ENCODE results near the gene SUSD2.
"Not testable (repeated sequence)": the region's sequence is repeated elsewhere in the genome, so short reads cannot be mapped to it uniquely, and the experiment has no call there.

The SUSD2 gene, protein sequence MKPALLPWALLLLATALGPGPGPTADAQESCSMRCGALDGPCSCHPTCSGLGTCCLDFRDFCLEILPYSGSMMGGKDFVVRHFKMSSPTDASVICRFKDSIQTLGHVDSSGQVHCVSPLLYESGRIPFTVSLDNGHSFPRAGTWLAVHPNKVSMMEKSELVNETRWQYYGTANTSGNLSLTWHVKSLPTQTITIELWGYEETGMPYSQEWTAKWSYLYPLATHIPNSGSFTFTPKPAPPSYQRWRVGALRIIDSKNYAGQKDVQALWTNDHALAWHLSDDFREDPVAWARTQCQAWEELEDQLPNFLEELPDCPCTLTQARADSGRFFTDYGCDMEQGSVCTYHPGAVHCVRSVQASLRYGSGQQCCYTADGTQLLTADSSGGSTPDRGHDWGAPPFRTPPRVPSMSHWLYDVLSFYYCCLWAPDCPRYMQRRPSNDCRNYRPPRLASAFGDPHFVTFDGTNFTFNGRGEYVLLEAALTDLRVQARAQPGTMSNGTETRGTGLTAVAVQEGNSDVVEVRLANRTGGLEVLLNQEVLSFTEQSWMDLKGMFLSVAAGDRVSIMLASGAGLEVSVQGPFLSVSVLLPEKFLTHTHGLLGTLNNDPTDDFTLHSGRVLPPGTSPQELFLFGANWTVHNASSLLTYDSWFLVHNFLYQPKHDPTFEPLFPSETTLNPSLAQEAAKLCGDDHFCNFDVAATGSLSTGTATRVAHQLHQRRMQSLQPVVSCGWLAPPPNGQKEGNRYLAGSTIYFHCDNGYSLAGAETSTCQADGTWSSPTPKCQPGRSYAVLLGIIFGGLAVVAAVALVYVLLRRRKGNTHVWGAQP

DNA sequence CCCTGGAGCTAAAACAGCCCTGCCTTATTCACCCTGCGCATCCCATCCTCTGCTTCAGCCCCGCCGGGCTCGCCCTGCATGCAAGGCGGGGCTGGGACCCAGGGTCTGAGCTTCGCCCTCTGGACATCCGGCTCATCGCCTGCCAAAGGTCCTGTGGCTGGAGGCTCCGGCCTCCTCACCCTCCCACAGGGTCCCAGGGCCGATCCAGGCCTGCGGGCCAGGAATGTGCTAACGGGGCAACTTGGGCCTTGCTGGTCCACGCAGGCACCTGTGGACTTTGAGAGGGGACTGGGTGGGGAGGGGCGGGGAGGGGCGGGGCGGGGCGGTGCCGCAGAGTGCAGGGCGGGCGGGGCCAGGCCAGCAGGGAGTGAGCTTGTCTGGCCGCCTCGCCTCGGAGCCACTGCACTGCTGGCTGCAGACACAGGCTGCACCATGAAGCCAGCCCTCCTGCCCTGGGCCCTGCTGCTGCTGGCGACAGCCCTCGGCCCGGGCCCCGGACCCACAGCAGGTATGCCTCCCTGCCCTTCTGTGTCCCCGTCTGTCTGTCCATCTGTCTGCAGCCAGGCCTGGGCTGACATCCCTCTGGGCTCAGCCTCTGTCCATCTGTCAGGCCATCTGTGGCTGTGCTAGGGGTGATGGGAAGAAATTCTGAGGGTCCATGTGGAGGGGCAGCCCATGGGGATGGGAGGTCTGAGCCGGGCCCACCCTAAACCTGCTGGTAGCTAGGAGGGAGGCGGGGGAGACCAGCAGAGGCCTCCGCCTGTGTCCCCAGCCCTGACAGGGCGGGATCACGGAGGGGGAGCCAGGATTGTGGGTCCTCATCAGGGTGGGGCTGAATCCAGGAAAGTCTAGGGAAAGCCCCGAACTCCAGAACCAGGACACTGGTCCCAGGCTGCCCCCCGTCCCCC, at the start of gene SUSD2:
Gene SUSD2, plus strand, starts transcription at position 400 of the 908 bp plus-strand sequence. Its CDS starts 33 bp downstream, at position 433.
- no peak for DNase-seq (ENCODE audit: low read depth, low spot score)

DNA sequence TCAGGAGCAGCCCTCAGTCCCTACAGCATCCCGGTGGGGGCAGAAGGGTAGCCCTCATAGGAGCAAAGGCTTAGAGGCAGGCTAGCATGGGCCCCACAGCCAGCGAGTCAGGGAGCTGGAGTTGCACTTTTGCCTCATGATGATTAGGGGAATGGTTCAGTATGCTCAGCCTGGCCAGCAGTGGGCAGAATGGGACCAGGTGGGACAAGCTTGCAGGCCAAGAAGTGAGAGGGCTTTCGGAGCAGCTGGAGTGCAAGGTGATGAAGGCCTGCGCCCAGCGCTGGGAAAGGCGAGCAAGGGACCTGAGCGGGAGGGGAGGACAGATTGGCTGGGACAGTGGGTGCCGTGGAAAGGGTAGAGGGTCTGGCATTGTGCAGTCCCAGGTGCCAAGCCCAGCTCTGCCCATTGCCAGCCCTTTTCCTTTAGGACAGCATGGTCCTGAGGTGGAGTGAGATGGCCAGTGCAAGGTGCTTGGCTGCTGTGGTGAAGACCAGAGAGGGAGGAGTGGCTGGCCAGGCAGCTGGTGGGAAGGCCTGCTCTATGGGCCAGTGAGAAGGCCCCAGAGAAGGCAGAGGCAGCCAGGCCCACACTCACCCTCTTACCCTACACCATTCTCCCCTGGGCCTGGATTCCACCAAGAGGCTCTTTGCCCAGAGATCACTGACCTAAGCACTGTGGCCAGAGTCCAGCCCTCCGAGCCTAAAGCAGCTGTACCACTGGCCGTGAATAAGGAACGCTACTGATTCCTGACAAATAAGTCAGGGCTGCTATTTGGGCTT, 47.9 kb upstream of the SUSD2 start:
- DNase-seq (ENCODE audit: low read depth, low spot score): no peak

DNA sequence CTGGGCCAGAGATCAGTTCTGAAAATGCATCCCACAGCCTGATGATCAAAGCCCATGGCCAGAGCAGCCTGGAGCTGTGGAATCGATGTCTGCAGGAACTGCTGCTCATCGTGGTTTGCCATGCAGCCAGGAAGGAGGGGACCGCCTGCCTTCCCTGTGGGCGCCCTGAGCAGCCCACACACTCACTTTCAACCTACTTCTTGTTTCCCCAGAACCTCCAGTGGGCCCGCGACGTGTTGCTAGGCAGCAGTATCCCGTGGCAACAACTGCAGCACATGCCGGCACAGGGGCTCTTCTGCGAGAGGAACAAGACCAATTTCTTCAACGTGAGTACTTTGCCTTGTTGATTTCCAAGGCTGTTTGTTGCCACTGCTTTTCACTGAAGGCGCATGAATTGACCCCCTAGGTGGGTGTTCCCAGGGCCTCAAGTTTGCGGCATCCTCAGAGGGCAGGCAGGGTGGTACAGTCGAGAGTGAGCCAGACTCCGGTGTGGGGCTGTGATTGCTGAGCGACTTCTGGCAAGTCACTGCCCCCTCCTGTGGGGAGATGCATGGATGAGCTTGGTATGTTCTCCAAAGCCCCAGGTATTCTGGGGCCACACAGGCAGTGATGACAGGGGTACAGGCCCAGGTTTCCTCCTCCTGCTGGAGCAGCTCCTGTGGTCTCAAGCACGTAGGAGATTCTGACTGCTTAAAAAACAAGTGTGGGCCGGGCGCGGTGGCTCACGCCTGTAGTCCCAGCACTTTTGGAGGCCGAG, 47.0 kb upstream of the SUSD2 start:
- no peak for DNase-seq (ENCODE audit: low read depth, low spot score)

DNA sequence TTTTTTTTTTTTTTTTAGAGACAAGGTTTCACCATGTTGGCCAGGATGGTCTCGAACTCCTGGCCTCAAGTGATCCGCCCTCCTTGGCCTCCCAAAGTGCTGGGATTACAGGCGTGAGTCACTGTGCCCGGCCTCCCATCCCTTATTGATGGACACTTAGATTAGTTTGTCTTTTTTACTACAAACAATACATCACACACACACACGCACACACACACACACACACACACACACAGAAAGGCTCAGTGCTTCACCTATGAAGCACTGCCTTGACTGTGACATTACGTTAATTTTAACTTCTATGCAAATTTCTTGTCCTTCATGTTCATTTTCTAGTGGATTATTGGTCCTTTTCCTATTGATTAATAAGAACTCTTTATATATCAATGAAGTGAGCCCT, 44.8 kb upstream of the SUSD2 start:
- DNase-seq (ENCODE audit: low read depth, low spot score): not testable (repeated sequence)

DNA sequence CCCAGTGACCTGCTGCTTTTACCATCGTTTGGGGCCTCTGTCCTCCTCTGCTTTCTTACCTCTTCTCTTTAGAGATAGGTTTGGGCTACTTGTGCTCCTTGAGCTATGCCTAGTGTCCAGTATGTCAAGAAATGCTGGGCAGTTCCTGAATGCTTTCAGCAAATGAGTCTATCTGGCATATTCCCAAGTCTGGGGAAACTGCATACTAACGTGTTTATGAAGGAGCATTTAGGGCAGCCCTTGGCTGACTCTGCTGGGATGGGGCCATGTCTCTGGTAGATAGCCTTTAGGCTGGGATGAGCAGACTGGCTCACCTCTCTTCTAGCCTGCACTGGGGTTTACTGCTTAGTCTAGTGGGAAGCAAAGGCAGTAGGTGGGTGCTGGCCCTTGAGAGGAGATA, 43.7 kb upstream of the SUSD2 start:
- no peak for DNase-seq (ENCODE audit: low read depth, low spot score)

DNA sequence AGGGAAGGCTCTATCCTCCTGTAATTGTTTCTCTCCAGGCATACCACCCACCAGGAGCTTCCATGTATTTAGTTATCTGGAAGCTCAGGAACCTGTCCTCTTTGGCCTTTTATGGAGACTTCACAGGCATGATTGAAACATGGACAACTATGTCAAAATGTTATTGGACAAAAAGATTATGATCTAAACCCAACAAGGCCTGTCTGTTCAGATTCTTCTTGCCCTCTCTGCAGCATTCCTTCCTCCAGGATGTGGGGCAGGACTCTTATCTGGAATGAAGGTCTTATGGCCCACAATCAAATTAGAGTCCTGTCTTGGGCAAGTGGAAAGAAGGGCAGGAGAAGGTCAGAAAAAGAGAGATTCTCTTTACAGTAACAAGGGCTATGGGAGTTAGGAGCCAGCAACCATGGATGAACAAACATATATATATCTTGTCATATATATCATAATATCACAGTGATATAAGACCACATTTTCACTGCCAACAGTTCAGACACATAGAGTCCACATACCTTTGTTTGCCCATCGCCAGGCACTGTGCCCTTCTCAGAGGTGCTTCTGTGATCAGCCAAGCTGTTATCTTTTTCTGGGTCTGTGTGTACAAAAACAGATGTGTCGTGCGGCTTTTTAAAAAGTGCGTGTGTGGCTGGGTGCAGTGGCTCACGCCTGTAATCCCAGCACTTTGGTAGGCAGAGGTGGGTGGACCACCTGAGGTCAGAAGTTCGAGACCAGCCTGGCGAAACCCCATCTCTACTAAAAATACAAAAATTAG, 42.5 kb upstream of the SUSD2 start:
- DNase-seq (ENCODE audit: low read depth, low spot score): no peak

DNA sequence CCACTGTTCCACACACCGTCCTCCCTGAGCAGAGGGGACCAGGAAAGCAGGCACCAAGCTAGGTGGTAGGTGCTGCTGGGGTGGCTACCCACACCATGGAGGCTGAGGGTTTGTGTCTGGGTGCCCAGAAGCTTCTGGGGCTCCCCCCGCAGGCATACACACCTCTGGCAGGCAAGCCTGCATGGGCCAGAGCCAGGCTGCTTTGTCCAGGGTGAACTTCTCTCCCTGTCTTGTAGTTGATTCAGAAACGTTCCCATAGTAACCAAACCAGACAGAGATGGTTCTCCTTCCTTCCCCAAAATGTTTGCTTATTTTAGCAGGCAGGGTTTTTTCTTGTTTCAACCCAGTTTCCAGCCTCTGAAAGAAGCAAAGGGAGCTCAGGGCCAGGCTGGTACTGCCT, 40.9 kb upstream of the SUSD2 start:
- no peak for DNase-seq (ENCODE audit: low read depth, low spot score)

DNA sequence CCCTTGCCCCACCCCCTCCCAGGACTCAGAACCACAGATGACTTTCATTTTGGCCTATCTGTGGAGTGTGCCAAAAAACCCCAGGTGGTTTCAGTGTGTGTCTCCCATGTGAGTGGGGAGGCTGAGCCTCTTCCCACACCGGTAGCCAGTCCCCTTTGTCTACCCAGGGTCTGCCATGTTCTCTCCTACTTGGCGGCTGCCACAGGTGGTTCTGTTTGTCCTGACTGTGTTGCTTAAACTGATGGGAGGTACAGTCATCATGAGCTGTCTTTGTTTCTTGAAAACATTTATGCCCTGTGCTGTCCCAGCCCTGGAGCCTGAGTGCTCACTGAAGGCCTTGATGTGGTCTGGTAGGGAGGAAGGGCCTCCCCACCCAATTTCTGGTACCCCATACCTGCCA, 39.7 kb upstream of the SUSD2 start:
- no peak for DNase-seq (ENCODE audit: low read depth, low spot score)

DNA sequence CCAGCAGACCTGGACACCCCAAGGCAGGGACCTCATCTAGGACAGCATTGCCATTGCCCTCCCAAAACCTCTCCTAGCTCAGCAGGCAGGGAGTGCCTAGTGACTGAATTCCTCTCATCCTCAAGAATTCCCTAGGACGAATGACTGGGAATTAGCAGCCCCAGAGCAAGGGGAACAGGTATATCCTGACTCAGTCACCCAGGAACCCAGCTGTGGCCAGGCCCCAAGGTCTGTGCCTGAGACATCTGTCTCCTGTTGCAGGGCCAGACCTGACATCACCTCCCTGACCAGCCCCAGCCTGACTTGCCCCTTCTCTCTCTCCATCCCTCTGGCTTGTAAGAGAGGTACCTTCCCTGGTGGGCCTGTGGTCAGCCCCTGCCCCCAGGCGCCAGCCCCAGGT, 39.0 kb upstream of the SUSD2 start:
- DNase-seq (ENCODE audit: low read depth, low spot score): no peak

DNA sequence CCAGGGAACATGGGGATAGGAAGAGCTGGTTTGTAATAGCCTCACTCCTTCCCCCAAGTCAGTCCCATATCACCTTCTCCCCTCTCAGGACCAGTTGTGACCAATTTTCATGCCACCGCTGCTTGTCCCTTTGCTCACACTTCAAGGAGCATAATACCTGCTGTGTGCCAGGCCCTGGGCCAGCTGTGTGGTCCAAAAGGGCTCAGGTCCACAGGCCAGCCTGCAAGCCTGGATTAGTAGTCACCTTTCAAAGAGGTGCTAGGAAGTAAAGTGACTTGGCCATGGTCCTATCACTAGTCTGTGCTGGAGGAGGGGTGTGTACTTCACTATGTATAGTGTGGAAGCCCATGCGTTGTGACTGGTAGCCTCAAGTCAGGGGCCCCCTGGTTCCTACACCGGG, 38.5 kb upstream of the SUSD2 start:
- DNase-seq (ENCODE audit: low read depth, low spot score): no peak

DNA sequence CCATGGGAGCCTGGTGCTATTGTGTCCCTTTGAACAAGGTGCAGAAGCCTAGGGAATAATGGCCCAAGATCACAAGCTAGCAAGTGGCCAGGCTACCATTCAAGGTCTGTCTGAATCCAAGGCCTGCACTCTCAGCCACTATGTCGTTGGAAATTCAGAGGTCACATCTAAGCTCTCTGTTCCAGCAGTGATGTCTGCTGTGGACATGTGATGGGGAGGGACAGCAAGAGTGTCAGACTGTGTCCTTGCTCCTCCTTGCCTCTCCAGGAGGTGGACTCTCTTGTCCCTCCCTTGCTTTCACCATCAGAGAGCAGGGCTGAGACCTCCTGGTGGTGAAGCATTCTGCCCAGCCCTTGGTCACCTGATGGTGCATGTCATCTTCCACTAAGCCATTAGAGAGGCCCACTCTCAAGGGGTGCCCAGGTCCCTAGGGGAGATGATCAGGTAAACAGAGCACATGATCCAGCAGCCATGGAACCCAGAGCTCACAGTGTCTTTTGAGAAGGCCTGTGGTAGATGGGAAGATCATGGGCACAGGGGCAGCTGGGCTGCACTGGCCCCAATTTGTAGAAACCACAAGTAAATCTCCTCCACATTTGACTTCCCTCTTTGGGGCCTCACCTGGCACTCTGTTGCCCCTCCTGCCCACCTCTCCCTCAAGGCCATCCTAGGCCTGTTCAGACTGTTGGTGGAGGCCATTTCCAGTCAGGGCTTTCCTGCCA, 37.1 kb upstream of the SUSD2 start:
- DNase-seq (ENCODE audit: low read depth, low spot score): no peak

DNA sequence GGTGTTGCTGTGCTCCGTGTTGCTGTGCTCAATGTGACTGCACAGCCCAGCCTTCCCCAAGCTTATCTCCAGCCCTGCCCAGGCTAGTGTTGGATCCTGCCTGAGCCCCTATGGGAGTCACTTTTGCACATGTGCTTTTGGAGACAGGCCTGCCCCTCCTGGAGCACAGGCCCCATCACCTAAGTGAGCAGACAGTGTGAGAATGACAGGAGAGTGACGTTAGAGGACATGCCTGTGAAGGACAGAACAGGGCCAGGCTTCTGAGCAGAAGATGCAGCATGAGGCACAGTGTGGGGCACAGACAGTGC, 36.6 kb upstream of the SUSD2 start:
- no peak for DNase-seq (ENCODE audit: low read depth, low spot score)

DNA sequence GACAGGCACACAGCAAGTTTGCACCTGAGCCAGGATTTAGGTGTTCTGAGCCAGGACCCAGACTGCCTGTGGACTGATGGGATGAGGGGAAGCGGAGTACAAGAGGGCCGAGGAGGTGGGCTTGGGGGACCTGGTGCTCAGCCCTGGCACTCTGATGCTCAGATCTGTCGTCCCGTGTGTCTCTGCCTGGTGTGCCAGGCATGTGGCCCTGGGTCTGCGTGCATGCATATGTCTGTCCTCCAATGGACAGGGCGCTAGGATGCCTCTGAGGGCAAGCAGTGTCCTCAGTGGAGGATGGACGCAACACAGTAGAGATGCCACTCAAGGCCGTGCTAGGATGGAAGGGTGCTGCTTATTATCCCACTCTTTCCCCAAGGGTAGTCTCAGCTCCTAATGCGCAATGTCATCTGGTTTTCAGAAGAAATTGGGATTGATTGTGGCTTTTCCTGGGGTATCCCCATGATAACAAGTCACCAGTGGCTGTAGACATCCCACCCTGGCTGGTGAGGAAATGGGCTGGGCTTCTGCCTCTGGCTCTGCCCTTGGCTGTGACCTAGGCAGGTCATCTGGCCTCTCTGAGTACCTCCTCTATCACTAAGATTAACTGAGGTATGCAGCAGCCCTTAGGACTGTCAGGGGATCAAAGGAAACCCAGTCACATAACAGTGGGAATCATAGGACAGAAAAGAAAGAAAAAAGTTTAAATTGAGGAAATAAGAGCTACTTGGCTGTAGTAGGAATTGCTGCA, 35.7 kb upstream of the SUSD2 start:
- no peak for DNase-seq (ENCODE audit: low read depth, low spot score)

DNA sequence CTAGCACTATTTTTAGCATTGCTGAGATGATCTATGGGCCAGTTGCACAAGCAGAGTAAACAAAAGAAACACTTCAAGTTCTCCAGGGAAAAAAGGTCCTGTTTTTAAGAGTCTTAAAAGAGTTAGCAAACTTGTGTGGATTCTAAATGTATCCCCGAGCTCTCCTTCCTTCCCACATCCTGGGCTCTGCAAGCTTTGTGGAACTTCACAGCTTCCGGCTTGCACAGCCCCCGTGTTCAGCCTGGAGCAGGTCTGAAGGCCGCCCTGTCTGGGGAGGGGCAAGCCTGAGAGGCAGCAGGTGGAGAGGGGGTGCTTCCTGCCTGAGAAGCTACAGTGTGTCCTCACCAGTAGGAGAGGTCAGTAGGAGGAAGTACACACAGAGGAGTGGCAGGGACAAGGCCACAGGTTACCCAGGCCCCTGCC, 35.1 kb upstream of the SUSD2 start:
- no peak for DNase-seq (ENCODE audit: low read depth, low spot score)

DNA sequence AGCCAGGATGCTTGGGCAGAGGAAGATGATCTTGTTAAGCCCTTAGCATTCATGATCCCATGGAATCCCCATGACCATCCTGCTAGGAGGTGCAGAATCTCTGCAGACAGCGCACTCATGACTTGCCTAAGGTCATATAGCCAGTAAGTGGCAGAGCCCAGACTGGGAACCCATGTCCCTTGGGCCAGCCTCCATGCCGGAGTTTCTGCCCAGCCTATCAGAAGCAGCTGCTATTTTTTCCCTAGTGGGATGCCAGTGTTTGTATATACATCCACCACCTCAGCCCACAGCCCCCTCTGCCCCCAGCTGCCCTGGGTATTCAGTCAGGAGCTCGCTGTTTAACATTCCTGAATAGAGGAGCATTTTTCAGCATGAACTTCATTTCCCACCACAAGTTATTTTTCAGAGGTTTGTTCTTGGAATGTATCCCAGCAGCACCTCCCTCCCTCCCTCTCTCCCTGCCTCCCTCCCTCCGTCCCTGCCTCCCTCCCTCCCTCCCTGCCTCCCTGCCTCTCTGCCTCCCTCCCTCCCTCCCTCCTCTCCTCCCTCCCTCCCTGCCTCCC, 34.4 kb upstream of the SUSD2 start:
- DNase-seq (ENCODE audit: low read depth, low spot score): peak; percentile 51

DNA sequence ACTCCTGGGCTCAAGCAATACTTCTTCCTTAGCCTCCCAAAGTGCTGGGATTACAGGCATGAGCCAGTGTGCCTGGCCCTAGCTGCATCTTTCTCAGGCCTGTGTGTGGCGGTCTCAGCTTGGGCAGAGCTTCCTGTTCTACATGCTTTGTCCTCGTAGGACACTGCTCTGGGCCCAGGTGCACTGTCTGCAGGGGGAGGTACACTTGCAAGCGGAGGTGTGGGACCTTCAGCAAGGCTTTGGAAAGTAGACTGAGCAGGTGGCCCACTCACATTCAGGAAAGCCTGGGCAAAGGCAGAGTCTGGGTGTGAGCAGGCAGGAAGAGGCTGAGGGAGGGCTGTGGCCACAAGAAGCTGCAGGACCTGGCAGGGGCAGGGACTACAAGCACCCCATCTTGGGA, 33.6 kb upstream of the SUSD2 start:
- DNase-seq (ENCODE audit: low read depth, low spot score): no peak

DNA sequence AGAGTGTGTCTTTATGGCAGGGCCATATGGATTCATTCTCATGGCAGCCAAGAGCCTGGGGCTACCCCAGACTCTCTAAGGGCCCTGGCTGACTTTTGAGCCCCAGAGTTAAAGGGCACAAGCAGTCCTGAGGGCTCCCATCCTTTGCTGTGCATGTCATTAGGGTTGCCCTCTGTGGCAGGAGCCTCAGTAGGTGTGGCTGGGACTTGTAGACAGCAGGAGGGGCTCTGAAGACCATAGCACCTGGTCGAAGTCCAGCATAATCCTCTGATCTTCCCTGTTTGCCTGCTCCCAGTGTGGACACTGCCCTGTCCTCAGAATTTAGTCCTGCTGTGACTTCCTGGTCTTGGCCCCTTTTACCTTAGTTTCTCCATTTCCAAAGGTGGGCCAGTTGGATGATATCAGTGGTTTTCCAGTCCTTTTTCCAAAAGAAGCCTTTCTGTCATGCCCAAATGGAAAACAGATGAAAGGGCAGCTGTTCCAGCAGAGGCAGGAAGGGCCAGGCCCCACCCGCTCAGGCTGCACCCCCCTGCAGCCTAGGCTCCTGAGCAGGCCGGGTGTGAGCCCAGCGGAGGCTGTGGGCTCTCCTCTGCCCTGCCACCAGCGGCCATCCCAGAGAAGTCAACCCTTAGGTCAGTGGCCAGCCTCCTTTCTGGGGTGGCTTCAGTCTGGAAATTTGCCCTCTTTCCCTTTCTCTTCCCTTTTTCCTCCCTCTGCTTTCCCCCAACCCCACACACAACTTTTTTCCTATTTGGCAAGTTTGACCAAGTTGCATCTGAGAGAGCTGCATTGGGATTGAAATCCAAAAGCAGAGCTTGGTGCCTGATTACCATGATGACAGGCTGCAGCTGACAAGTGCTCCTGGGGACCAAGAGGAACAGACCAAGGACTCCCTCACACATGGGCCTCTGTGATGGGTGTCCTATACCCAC, 32.8 kb upstream of the SUSD2 start:
- no peak for DNase-seq (ENCODE audit: low read depth, low spot score)
